Measurements from ENCODE around the gene STK16.
"Not testable (repeated sequence)": the region's sequence is repeated elsewhere in the genome, so short reads cannot be mapped to it uniquely, and the experiment has no call there.

The STK16 gene, protein sequence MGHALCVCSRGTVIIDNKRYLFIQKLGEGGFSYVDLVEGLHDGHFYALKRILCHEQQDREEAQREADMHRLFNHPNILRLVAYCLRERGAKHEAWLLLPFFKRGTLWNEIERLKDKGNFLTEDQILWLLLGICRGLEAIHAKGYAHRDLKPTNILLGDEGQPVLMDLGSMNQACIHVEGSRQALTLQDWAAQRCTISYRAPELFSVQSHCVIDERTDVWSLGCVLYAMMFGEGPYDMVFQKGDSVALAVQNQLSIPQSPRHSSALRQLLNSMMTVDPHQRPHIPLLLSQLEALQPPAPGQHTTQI

DNA sequence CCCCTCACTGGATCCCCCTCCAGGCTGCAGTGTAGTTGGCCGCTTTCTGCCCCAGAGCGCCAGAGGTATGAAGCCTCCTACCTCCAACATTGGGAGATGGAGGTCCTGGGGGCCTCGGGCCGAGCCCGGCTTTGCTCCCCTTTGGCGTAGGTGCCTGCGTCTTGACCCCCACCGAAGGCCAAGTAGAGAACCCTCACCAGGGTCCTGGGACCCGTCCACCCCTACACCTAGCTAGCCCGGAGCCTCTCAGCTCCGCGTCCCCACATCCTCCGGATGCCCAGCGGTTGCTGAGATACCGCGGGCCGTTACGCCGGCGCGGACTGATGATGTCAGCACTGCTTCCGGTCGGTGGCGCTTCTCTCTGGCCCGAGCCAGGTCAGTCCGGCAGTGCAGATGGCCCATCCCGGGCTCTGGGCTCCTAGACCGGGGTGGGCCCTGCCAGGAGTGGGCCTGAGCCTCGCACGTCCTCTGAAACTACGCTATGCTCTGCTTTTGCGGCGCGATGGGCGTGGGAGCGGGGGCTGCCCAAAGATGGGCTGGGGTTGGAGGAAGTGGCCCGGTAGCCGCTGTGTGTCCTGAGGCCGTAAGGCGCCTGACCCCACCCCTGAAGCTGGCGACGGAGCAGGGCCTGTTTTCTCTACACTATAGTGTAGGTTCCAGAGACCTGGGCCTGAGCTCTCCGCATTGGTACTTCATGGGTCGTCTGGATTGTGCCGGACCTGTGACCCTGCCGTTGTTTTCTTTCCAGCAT lies at the start of gene STK16, which contains the start of gene GLB1L:
Gene STK16 (plus strand): TSS at position 332 of the 751 bp plus-strand sequence. CDS start 521 bp downstream, outside the sequence.
Gene GLB1L (minus strand): TSS at position 297 of the 751 bp plus-strand sequence. CDS start 1,871 bp downstream, outside the sequence.
- peak; percentile 82 for DNase-seq

DNA sequence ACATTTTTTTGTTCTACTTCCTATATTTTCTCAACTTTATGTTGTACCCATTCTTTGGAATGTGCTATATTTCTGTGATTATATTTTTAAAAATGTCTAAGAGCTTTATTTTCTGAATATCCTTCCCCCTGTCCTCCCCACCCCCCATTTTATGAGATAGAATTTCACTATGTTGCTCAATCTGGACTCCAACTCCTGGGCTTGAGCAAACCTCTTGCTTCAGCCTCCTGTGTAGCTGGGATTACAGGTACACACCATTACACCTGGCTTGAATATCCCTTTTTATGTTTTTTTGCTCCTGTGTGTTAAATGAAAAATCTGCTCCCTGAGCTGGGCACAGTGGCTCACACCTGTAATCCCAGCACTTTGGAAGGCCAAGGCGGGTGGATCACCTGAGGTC lies 47.9 kb upstream of the STK16 start:
- no peak for DNase-seq

DNA sequence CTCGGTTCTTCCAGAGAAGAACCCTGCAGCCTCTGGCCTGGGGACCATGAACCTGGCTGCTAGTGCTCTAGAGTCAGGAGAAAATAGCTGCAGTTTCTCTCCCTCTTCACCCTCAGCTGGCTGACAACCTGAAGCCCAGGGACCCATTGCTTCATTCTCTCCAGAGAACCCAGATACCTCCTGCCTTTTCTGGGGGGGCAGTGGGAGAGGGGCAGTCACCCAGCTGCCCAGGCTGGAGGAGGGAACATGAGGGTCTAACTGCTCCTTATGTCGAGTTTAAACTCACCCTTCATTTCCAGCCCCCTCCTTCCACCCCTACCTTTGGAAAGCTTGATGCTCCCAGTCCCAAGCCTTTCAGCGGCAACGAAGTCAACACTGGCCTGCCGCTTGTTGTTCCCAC lies 46.3 kb upstream of the STK16 start:
- no peak for DNase-seq

DNA sequence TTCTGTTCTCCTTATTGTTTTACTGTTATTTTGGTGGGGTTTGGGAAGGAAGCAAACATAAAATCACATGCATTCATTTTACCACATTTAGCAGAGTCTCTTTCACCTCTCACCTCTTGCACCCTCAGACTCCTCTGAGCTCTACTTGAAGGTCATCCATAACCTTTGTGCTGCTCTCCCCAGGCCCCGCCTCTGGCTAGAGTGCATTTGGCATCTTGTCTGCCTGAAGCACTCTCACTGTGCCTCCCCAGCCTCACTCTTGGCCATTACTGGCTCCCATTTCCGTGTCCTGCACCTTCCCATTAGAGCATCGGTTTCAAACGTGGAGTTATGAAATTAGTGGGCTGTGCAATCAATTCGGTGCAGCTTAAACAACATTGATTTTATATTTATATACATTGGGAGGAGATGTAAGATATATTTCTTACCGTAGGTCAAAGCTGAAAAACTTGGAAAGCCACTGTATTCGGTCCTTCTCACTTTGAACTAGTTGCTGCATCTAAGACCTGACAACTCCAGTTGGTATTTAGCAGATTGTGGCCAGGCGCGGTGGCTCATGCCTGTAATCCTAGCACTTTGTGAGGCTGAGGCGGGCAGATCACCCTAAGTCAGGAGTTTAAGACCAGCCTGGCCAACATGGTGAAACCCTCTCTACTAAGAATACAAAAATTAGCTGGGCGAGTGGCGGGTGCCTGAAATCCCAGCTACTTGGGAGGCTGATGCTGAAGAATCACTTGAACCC lies 45.6 kb upstream of the STK16 start:
- no peak for DNase-seq

DNA sequence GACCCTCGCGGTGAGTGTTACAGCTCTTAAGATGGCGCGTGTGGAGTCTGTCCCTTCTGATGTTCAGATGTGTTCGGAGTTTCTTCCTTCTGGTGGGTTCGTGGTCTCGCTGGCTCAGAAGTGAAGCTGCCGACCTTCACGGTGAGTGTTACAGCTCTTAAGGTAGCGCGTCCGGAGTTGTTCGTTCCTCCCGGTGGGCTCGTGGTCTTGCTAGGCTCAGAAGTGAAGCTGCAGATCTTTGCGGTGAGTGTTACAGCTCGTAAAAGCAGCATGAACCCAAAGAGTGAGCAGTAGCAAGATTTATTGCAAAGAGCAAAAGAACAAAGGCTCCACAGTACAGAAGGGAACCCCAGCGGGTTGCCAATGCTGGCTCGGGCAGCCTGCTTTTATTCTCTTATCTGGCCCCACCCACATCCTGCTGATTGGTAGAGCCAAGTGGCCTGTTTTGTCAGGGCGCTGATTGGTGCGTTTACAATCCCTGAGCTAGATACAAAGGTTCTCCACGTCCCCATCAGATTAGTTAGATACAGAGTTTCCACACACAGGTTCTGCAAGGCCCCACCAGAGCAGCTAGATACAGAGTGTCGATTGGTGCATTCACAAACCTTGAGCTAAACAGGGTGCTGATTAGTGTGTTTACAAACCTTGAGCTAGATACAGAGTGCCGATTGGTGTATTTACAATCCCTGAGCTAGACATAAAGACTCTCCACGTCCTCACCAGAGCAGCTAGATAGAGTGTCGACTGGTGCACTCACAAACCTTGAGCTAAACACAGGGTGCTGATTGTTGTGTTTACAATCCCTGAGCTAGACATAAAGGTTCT lies 44.6 kb upstream of the STK16 start:
- not testable (repeated sequence) for DNase-seq

DNA sequence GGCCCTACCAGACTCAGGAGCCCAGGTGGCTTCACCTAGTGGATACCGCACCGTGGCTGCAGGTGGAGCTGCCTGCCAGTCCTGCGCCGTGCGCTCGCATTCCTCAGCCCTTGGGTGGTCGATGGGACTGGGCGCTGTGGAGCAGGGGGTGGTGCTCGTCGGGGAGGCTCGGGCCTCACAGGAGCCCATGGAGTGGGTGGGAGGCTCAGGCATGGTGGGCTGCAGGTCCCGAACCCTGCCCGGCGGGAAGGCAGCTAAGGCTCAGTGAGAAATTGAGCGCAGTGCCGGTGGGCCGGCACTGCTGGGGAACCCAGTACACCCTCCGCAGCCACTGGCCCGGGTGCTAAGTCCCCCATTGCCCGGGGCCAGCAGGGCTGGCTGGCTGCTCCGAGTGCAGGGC lies 43.9 kb upstream of the STK16 start:
- DNase-seq: not testable (repeated sequence)

DNA sequence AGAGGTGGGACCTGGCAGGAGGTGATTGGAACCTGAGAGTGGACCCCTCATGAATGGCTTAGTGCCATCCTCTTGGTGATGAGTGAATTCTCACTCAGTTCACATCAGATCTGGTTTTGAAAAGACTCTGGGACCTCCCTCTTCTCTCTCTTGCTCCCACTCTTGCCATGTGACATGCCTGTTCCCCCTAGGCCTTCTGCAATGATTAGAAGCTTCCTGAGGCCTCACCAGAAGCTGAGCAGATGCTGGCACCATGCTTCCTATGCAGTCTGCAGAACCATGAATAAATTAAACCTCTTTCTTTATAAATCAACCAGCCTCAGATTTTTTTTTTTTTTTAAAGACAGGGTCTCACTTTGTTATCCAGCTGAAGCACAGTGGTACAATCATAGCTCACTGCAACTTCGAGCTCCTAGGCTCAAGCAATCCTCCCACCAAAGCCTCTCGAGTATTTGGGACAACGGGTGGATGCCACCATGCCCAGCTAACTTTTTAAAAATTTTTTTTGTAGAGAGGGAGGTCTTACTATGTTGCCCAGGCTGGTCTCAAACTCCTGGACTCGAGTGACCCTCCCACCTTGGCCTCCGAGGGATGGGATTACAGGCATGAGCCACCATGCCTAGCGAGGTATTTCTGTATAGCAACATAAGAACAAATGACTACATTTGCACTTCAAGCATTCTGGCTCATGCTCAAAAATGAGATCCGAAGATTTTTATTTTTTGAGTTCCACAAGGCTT lies 40.7 kb upstream of the STK16 start:
- no peak for DNase-seq

DNA sequence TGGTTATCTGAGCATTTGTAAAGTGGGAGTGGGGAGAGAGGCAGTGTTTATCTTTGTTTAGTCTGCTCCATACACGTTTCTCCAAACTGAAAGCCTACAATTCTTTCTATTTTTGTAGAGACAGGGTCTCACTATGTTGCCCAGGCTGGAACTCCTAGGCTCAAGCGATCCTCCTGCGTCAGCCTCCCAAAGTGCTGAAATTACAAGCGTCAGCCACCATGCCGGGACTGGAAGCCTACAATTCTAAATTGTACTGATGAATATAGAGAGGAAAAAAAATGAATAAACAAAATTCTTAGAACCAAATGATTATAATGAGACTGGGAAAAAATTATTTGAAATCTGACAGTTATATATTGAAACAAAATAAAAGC lies 40.1 kb upstream of the STK16 start:
- no peak for DNase-seq

DNA sequence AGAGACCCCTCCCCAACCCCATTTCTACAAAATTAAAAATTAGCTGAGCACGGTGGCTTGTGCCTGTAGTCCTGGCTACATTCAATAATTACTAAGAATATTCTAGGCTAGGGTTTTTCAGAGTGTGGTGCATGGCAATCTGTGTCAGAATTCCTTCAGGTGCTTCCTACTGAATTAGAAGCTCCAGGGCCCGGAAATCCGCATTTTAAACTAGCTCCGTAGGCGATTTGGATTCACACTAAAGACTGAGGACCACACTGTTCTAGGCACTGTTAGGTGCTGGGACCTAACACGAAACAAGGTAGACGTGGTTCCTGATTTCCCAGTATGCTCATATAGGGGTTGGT lies 39.3 kb upstream of the STK16 start:
- DNase-seq: no peak

DNA sequence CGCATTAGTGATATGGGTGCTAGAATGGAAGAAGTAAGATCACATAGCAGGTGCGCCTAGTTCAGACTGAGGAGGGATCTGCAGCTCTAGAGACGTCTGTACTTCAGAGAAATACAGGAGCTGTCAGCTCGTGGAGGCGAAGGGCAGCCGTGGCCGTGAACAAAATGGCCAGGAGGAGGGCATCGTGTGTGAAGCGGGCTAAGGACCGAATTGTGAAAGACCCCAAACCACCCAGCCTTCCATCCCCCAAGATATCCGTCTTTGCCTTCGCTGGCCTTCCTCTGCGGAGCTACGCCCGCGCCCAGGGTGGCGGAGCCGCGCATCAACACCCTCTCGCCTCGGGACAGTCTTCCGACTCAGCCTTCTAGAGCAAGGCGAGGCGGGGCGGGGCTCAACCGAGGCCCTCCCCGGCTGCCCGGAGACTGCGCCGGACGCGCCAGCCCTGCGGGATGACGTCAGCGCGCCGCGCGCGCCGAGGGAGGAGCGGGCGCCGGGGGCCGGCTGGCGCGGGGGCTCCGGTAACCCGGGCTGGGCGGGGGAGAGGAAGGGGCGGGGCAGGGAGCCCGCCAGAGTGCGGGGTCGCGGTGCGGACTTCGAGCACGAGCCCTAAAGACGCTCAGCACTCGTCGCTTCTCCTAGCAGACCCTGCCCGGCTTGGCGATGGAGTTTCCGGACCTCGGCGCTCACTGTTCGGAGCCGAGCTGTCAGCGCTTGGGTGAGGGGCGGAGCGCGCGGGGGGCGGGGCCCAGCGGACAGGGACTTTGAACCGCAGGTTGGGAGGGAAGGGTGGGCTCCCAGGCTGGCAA lies 38.7 kb upstream of the STK16 start, which contains the start of gene ZFAND2B:
Gene ZFAND2B (plus strand): TSS at position 455 of the 806 bp plus-strand sequence. CDS start 206 bp downstream, at position 661.
- peak; percentile 93 for DNase-seq

DNA sequence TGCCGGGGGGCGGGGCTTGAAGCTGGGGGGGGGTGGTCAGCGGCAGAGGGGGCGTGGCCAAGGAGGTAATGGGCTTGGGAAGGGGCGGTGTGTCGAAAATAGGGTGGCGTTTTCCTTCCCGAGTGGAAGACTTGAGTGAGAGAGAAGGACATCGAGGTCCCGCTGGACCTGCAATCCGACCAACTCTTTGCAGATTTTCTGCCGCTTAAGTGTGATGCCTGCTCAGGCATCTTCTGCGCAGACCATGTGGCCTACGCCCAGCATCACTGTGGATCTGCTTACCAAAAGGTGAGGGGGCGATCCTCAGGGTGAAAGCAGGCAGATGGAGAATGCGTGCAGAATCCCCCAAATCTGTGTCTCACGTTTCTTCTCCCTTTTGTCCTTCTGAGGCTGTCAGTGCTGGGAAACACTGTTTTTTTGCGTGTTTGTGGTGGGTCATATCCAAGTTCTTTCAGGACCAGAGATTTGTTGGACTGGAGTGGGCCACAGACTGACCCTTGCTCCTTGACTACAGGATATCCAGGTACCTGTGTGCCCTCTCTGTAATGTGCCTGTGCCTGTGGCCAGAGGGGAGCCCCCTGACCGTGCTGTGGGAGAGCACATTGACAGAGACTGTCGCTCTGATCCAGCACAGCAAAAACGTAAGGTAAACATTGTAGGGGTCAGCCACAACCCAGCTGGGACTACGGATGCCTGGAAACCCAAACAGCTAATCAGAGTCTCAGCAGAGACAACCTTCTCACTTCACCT lies 38.0 kb upstream of the STK16 start:
- DNase-seq: no peak

DNA sequence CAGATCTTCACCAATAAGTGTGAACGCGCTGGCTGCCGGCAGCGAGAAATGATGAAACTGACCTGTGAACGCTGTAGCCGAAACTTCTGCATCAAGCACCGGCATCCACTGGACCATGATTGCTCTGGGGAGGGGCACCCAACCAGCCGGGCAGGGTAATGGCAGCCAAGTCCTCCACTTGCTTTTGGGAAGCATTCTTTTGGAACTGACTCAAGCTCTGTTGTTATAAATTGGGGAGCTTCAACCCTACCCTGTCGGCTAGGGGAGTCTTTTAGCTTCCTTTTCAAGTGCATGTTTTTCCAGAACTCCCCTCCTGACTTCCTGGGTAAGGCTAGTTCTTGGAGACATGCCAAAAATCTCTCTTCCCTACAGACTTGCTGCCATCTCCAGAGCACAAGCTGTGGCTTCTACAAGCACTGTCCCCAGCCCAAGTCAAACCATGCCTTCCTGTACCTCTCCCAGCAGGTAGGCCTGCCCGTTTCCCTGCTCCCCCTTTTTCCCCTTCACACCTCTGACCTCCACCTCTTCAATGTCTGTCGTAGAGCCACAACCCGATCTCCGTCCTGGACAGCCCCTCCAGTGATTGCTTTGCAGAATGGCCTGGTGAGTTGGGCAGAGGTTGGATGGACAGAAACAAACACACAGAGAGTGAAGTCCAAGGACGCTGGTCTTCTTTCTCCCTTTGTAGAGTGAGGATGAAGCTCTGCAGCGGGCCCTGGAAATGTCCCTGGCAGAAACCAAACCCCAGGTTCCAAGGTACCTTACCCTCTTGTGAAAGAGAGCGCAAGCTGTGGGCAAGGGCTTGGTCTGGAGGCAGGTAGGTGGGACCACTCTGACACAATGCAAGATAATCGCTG lies 37.2 kb upstream of the STK16 start:
- DNase-seq: no peak

DNA sequence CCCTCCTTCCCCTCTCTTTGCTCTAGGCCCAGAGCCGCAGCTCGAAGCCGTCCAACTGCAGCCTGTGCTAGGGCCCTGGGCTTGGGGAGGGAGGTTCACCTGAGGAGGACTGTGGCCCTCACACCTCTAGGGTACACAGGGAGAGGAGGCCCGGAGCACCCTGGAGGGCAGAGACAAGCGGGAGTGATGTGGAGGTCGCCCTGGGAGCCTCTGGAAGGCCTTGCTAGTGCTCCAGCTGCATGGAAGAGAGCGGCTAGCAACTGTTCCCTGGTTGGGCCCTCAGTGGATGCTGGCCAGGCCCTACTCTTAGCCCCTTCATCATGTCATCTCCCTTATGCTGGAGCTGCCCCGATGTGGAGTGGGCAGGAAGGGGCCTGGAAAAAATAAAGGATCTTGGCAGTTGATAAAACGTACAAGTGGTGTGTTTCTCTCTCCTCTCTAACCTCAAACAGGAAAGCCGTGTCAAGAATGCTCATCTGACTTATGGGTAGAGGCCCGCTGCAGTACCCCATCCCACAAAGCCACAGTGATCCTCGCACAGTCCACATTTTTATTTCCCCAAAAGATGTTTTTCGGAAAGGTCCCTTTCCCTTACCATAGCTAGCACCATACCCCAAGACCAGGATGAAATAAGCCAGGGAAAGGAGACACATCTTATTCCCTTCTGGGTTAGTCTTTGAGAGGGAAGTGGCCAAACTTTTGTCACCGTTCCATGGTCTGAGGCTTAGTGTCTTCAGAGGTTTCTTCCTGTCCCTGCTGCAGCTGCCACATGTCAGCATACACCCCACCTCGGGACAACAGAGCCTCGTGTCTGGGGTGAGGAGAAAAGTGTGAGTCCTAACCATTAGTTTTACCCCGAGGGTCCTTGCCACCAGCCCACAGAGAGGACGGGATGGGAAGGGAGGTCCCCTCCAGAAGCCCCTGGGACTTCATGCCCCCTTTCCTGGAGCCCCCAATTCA lies 35.8 kb upstream of the STK16 start:
- DNase-seq: no peak

DNA sequence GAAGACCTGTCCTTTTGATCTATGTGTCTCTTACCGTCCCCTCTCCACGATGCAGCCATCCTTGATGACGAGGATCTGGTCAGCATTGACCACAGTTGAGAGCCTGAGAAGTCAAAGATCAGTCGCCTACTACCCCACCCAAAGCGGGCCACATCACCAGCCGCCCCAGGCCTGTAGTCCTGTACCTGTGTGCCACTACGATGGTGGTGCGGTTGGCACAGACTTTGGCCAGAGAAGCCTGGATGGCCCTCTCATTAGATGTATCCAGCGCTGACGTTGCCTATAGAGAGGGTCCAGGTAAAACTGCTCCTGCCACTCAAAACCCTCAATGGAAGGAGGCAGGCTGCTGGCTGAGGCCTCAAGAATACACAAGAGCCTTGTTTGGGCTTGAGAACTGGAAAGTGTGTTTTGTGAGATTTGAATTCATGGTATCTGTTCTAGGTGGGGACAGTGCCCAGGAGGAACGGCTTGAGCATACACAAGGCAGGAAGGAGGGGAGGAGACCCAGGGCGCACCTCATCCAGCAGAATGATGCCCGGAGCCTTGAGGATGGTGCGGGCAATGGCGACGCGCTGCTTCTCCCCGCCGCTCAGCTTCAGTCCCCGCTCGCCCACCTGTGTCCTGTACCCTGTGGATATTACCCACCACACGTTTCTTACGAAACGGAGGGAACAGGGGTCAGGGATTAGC lies 34.9 kb upstream of the STK16 start:
- DNase-seq: no peak

DNA sequence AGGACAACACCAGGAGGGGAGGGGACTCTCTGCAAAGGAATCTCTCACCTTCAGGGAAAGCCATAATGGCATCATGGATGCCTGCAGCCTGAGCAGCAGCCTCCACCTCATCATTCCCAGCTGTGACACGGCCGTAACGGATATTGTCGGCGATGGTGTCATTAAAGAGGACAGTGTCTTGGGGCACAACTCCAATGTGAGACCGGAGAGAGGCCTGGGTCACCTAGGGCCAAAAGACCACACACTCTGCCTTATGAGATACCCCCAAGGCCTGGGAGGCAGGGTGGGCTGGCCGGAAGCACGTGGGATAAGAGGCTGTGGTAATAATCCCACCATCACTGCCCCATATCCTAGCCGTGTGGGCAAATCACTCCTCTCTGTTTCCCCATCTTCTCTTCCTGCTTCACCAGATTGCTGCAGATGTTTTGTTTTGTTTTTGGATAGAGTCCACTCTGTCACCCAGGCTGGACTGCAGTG lies 34.4 kb upstream of the STK16 start:
- no peak for DNase-seq

DNA sequence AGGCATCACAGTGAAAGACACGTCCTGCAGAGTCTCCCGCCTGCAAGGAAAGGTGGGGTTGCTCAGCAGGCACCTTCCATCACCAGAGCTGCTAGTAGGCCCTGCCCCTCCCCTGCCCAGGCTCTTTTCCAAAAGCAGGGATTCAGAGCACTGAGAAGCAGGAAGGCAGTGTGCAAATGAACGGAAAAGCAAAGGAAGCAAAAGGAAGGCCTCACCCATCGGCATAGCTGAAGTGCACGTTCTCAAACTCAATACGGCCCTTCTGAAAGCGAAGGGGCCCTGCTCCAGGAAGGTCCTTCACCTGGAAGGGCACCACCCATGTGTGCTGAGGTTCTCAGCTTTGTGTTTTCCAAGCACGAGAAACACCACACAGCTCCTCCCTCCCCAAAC lies 32.3 kb upstream of the STK16 start:
- no peak for DNase-seq

DNA sequence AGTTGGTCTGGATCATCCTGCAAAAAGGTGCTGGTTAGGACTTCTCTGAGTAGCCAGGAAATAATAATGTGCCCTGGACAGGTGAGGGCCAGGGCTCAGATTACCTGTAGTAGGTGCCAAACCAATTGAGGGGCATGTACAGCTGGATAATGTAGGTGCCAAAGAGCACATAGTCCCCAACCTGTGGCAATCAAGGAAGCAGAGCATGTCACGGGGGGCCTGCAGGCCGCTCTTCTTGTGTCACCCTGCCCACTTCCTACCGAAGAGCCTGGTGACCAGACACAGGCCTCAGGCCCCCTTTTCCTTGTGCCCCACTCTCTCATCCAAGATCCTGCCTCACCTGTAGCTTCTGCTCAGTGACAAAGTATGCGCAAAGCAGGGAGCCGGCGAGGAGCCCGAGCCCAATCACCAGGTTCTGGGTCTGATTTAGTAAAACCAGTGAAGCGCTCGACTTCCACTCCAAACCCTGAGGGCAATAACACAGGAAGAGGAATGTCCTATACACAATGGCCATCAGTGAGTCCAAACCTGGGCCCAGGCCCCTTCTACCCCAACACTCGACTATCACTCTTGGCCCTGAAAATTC lies 31.7 kb upstream of the STK16 start:
- no peak for DNase-seq

All from activated CD4-positive, alpha-beta T cell treated with anti-CD3 and anti-CD28 coated beads for 1 hour (primary cell).